MM.1S (cell line): ENCODE data around the gene UBXN6.

Experiments
- EZH2 ChIP-seq: fragments of 300-600 bp; sonication (generic); optimal IDR thresholded peaks from 2 replicates; pipeline ENCODE3; 2017; ENCODE audit warnings: low read depth, mild to moderate bottlenecking, antibody characterized with exemption, low read length, mixed read lengths
- EZH2phosphoT487 ChIP-seq: fragments of 300-600 bp; sonication (generic); IDR thresholded peaks from 2 replicates; pipeline ENCODE4 v1.6.1; 2018; ENCODE audit warnings: antibody characterized with exemption, low read length
- TF ChIP-seq, protein P1 (sequence below): fragments of 300-600 bp; sonication (generic); IDR thresholded peaks from 2 replicates; pipeline ENCODE4 v1.5.1; 2016; ENCODE audit warnings: antibody characterized with exemption, low read length, mixed read lengths

GRCh38 chr19:4437103-4437502 lies 20.5 kb downstream of the UBXN6 start:
- TF ChIP-seq, protein P1, sequence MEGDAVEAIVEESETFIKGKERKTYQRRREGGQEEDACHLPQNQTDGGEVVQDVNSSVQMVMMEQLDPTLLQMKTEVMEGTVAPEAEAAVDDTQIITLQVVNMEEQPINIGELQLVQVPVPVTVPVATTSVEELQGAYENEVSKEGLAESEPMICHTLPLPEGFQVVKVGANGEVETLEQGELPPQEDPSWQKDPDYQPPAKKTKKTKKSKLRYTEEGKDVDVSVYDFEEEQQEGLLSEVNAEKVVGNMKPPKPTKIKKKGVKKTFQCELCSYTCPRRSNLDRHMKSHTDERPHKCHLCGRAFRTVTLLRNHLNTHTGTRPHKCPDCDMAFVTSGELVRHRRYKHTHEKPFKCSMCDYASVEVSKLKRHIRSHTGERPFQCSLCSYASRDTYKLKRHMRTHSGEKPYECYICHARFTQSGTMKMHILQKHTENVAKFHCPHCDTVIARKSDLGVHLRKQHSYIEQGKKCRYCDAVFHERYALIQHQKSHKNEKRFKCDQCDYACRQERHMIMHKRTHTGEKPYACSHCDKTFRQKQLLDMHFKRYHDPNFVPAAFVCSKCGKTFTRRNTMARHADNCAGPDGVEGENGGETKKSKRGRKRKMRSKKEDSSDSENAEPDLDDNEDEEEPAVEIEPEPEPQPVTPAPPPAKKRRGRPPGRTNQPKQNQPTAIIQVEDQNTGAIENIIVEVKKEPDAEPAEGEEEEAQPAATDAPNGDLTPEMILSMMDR, result no peak
- TF ChIP-seq EZH2 (no peak), EZH2phosphoT487 (no peak)
